HFFc6 (cell line): ENCODE measurements around the gene CD7. TPM values are rescaled to one million over a fixed set of nuclear protein-coding genes. Genes with fewer than 3 reads are reported as not detected.

Source experiments
- DNase-seq: peaks from one replicate; pipeline ENCODE4 v3.0.0-alpha.2; 2018
- H3K27ac Mint-ChIP-seq: 2 replicates; pipeline ENCODE4 v1.8.0; 2020; ENCODE audit warnings: mild to moderate bottlenecking, mixed read lengths
- H3K27me3 Mint-ChIP-seq: 2 replicates; pipeline ENCODE4 v1.8.0; 2021; ENCODE audit warnings: mild to moderate bottlenecking, moderate library complexity, mixed read lengths; ENCODE audit not compliant: insufficient read depth
- H3K36me3 Mint-ChIP-seq: 2 replicates; pipeline ENCODE4 v1.8.0; 2021; ENCODE audit warnings: low read depth, mixed read lengths
- H3K4me1 Mint-ChIP-seq: 2 replicates; pipeline ENCODE4 v1.8.0; 2020; ENCODE audit warnings: low read depth, mixed read lengths
- H3K4me3 Mint-ChIP-seq: 2 replicates; pipeline ENCODE4 v1.8.0; 2020; ENCODE audit warnings: mild to moderate bottlenecking, moderate library complexity, mixed read lengths
- H3K9me3 Mint-ChIP-seq: 2 replicates; pipeline ENCODE4 v1.8.0; 2020; ENCODE audit warnings: mild to moderate bottlenecking, mixed read lengths
- total RNA-seq, 6 experiments: library from RNA; stranded (reverse); fragmentation: NEBNext Ultra II Directional; extraction: Animal tissue kit (Norgen Biotek cat#: 25700); gene quantifications; 2 replicates in 1 of 6; 3 replicates in 5 of 6; pipeline ENCODE4 v1.2.3, GENCODE V29; 2021
- TF ChIP-seq, protein P1 (sequence below): fragments of 200-600 bp; sonication (generic); IDR thresholded peaks from 2 replicates; pipeline ENCODE4 v1.5.0; 2021; ENCODE audit warnings: antibody characterized with exemption, mild to moderate bottlenecking

CD7 gene
- total RNA-seq, 6 experiments from 2014 or later, result 0.20 TPM; not detected in 5

DNA sequence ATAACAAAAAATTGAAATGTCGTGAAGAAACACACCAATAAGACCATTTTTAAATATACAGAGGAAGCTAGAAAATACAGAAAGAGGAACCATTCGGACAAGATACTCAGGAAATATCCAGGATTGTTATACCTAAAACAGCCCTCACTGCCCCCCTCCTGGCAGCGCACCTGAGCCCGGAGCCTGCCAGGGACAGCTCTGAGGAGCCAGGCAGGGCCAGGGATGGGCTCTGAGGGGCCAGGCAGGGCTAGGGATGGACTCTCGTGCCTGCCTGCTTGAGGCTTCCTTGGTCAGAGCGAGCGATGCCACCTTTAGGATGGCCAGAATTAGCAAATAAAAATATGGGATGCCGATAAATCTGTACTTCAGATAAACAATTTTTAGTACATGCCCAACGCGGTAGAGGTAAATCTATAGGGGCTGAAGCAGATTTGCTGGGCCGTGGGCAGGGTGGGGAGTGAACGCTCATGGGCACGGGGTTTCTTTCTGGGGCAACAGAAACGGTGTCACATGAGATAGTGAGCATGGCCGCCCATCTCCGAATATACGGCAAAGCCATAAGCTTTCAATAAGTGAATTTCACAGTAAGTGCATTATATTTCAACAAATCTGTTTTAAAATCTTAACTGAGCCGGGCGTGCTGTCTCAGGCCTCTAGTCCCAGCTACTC, 25.7 kb downstream of the CD7 start:
- no peaks in the 10 kb centered on the region; the same call in 1 of the 2 replicates for H3K27me3 Mint-ChIP-seq
- no peak for DNase-seq
- H3K36me3 Mint-ChIP-seq, result no peaks in the 10 kb centered on the region
- no peaks in the 10 kb centered on the region for H3K9me3 Mint-ChIP-seq
- peaks cover 45% of the 10 kb centered on the region for H3K4me1 Mint-ChIP-seq
- peak overlapping the region; percentile 8; the same call in 1 of the 2 replicates for H3K27ac Mint-ChIP-seq
- H3K4me3 Mint-ChIP-seq, result peak overlapping the region; percentile 67
- TF ChIP-seq, protein P1, sequence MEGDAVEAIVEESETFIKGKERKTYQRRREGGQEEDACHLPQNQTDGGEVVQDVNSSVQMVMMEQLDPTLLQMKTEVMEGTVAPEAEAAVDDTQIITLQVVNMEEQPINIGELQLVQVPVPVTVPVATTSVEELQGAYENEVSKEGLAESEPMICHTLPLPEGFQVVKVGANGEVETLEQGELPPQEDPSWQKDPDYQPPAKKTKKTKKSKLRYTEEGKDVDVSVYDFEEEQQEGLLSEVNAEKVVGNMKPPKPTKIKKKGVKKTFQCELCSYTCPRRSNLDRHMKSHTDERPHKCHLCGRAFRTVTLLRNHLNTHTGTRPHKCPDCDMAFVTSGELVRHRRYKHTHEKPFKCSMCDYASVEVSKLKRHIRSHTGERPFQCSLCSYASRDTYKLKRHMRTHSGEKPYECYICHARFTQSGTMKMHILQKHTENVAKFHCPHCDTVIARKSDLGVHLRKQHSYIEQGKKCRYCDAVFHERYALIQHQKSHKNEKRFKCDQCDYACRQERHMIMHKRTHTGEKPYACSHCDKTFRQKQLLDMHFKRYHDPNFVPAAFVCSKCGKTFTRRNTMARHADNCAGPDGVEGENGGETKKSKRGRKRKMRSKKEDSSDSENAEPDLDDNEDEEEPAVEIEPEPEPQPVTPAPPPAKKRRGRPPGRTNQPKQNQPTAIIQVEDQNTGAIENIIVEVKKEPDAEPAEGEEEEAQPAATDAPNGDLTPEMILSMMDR, result no peak

DNA sequence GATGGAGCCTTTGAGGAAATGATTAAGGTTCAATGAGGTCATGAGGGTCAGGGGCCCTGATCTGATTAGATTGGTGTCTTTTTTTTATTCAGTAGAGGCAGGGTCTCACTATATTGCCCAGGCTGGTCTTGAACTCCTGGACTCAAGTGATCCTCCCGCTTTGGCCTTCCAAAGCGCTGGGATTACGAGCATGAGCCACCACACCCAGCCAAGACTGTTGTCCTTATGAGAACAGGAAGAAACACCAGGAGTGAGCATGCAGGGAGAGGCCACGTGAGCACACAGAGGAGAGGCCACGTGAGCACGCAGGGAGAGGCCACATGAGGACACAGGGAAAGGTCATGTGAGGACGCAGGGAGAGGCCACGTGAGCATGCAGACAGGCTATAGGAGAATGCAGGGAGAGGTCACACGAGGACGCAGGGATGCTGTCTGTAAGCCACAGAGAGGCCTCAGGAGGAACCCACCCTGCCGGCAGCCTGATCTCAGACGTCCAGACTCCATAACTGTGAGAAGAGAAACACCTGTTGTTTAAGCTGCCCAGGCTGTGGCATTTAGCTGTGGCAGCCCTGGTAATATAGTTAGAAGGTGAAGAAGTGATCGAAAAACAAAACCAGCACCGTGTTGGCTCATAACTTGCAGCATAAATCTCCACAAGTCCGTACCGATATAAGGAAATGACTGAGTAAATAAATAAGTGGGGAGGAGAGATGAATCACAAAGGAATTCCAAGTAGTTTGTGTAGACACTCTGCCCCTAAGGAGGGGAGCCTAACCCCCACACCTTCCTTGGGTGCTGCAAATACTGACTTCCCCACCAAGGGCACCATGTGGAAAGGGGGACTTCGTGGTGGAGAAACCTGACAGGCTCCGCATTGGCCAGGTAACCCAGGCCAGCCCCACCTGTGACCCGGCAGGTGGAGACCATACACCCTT, 29.3 kb downstream of the CD7 start:
- peaks cover 36% of the 10 kb centered on the region for H3K4me1 Mint-ChIP-seq
- peak; percentile 32 for DNase-seq
- TF ChIP-seq, protein P1, result no peak
- no peaks in the 10 kb centered on the region for H3K36me3 Mint-ChIP-seq
- H3K4me3 Mint-ChIP-seq, result peak overlapping the region; percentile 31
- H3K27ac Mint-ChIP-seq, result peak overlapping the region; percentile 40
- H3K27me3 Mint-ChIP-seq, result no peaks in the 10 kb centered on the region; the same call in 1 of the 2 replicates
- no peaks in the 10 kb centered on the region for H3K9me3 Mint-ChIP-seq

DNA sequence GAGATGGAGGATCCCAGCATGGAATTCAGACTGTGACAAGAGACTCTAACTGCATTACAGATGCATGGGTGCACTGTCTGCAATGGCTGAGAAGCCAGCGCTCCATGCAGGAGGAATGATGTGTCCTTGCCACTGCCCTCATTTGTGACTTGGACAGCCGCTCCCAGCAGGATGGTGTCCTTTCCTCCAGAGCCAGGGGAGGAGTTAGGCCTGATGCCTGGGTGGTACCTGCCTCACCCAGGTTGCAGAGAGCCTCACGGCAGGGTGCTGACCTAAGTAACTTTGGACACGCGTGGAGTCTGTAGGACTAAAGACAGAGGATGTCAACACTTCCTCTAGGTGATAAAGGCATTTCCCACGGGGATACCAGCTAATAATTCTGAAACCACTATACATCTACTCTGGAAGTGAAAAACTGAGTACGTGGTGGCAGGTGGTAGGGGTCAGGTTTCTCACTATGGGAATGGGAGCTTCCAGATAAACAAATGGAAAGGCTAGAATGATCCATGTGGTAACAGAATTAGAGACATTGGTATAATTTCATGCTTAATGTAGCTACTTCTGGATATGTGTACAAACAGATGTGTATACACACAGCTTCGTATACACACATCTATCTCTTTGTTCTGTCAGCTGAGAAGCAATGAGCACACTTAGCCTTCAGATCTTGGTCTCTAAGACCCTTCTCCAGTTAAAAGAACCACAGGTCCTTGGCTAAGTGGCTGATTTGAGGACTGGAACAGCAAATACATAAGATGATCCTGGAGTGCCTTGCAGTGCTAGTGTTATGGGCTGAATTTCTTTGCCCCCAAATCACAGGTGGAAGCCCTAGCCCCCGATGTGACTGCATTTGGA, 30.2 kb downstream of the CD7 start:
- Mint-ChIP-seq H3K4me3 (no peak overlapping the region), H3K27me3 (no peaks in the 10 kb centered on the region; the same call in 1 of the 2 replicates), H3K9me3 (no peaks in the 10 kb centered on the region), H3K4me1 (peaks cover 40% of the 10 kb centered on the region), H3K36me3 (no peaks in the 10 kb centered on the region), H3K27ac (no peak overlapping the region)
- no peak for DNase-seq
- TF ChIP-seq, protein P1, result no peak

DNA sequence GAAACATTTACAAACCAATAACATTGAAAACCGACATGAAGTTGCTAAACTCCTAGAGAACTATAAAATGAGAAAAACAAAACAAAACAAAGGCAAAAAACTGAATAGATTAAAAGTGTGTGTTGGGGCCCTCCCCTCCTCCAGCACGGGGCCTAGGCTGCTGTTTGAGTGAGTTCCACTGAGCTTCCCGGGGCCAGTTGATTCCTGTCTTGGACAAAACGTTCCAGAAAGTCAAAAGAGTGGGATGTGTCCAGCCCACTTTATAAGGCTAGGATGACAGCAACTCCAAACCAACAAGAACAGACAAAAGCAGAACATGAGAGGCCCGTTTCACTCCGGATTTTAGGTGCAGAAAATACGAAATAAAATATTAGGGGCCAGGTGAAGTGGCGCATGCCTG, 32.3 kb downstream of the CD7 start:
- Mint-ChIP-seq H3K27me3 (no peaks in the 10 kb centered on the region; the same call in 1 of the 2 replicates), H3K4me1 (peaks cover 48% of the 10 kb centered on the region), H3K36me3 (no peaks in the 10 kb centered on the region), H3K4me3 (no peak overlapping the region), H3K9me3 (no peaks in the 10 kb centered on the region), H3K27ac (no peak overlapping the region)
- TF ChIP-seq, protein P1, result no peak
- no peak for DNase-seq

DNA sequence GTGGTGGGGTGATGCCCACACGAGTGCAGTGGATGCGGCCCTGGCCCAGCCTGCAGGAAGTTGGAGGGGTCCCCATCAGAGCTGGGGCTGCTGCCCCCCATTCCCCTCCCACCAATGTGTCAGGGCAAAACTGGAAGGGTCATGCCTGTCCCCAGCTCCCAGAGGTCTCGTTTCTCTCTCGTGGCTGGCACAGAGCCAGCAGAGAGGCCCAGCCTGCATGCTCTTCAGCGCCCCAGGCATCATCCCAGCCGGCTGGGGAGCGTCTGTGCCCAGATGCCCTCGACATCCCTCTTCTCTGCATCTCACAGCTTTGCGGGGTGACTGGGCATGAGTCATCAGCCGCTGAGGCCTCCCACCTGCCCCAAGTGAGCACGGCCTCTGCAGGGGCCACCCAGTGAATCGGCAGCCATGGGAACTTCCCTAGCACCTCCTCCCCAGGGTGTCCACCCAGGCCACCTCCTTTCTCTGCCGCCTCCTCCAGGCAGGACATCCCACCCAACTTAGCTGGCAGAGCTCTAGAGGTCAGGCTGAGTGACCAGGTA, 34.1 kb downstream of the CD7 start:
- Mint-ChIP-seq H3K27ac (peak overlapping the region; percentile 21), H3K36me3 (no peaks in the 10 kb centered on the region), H3K27me3 (no peaks in the 10 kb centered on the region; the same call in 1 of the 2 replicates), H3K4me3 (no peak overlapping the region), H3K9me3 (no peaks in the 10 kb centered on the region), H3K4me1 (peaks cover 36% of the 10 kb centered on the region)
- DNase-seq, result peak; percentile 87
- TF ChIP-seq, protein P1, result no peak
